GM19193 (cell line): Measurements from ENCODE around the gene VWF.

Experiments
- POLR2A ChIP-seq: IDR thresholded peaks from 4 replicates; pipeline ENCODE4 v1.6.1; 2011; ENCODE audit not compliant: insufficient read depth, insufficient read length; ENCODE audit errors: extremely low read depth

VWF gene

GRCh38 chr12:6148061-6148460 lies 23.6 kb upstream of the VWF start:
- no peak for TF ChIP-seq POLR2A

- TF ChIP-seq POLR2A: no peak
Observed at GRCh38 chr12:6146951-6147350, 22.5 kb upstream of the VWF start.

GRCh38 chr12:6146509-6146908 lies 22.0 kb upstream of the VWF start:
- TF ChIP-seq POLR2A: no peak

- no peak for TF ChIP-seq POLR2A
Observed at GRCh38 chr12:6145564-6145963, 21.1 kb upstream of the VWF start.

- TF ChIP-seq POLR2A: no peak
Observed at GRCh38 chr12:6143303-6143675, 18.8 kb upstream of the VWF start.

- TF ChIP-seq POLR2A: no peak
Observed at GRCh38 chr12:6140651-6141447, 16.4 kb upstream of the VWF start.

GRCh38 chr12:6135071-6135470 lies 10.6 kb upstream of the VWF start:
- TF ChIP-seq POLR2A: no peak

- no peak for TF ChIP-seq POLR2A
Observed at GRCh38 chr12:6133642-6134041, 9.2 kb upstream of the VWF start.

GRCh38 chr12:6132496-6132895 lies 8.0 kb upstream of the VWF start:
- TF ChIP-seq POLR2A: no peak

- TF ChIP-seq POLR2A: no peak
Observed at GRCh38 chr12:6125310-6125608, 789 bp upstream of the VWF start.

GRCh38 chr12:6123258-6123657 lies 1.2 kb downstream of the VWF start:
- no peak for TF ChIP-seq POLR2A

GRCh38 chr12:6122201-6122600 lies 2.3 kb downstream of the VWF start:
- TF ChIP-seq POLR2A: no peak

GRCh38 chr12:6120796-6121473 lies 3.5 kb downstream of the VWF start:
- TF ChIP-seq POLR2A: no peak

- TF ChIP-seq POLR2A: no peak
Observed at GRCh38 chr12:6118891-6119568, 5.4 kb downstream of the VWF start.

GRCh38 chr12:6116471-6117021 lies 7.9 kb downstream of the VWF start:
- TF ChIP-seq POLR2A: no peak

GRCh38 chr12:6115389-6115788 lies 9.1 kb downstream of the VWF start:
- TF ChIP-seq POLR2A: no peak
